ENCODE data around the gene CERT1.

CERT1 gene

DNA sequence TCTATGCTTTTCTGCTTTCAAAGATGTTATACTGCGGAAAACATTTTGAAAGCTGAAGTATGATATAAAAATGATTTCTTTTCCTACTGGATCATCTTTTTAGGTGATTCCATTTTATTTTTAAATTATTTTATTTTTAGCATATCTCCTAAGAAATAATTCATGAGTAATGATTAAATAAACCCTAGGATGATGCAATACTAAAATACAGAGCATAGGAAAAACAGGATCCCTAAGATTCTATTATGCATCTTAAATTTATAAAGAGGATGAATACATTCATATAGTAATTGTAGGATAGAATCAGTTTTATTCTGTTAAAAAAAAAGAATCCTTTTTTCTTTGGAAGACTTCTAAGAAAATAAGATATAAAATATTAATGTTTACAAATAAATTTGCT is 11.1 kb upstream of the CERT1 start:
- H3K27me3 ChIP-seq (ENCODE audit: control insufficient read depth in 3 of 3, insufficient read depth in 3 of 3, low read depth in 1 of 3, low read length in 3 of 3) = no peaks in the 10 kb centered on the region
- no peak overlapping the region for H2BK120ac ChIP-seq (ENCODE audit: low read depth, low read length)
- no peak overlapping the region for H3K18ac ChIP-seq (ENCODE audit: low read length)
- no peak overlapping the region for H2AFZ ChIP-seq (ENCODE audit: low read length)
- no peak overlapping the region for H2BK12ac ChIP-seq (ENCODE audit: low read length)
- H3K4me1 ChIP-seq (ENCODE audit: control insufficient read depth in 2 of 2, insufficient read depth in 1 of 2, low read depth in 1 of 2, low read length in 2 of 2) = no peaks in the 10 kb centered on the region
- H3K4me2 ChIP-seq (ENCODE audit: insufficient read depth, low read length, poor library complexity, severe bottlenecking) = no peak overlapping the region
- WGBS, 2 donors (ENCODE audit: extremely low coverage in 2 of 2, insufficient read length in 2 of 2, insufficient replicate concordance in 1 of 2) = no CpG with 5 or more reads among the region's 1 CpG
- H2AK5ac ChIP-seq (ENCODE audit: low read depth, low read length) = no peak overlapping the region
- no peak overlapping the region for H3K23ac ChIP-seq (ENCODE audit: low read depth, low read length, poor library complexity)
- H3K9me3 ChIP-seq (replicated peaks in 1 of 2; ENCODE audit: control insufficient read depth in 2 of 2, insufficient read depth in 1 of 2, low read depth in 1 of 2, low read length in 2 of 2) = peaks cover 8 to 36% of the 10 kb centered on the region in 2 donors
- no peak overlapping the region for H3K27ac ChIP-seq (replicated peaks; ENCODE audit: low read length)
- no peak overlapping the region for H3K9ac ChIP-seq (ENCODE audit: low read depth, low read length, poor library complexity)
- DNase-seq (ENCODE audit: low spot score) = no peak
- no peak overlapping the region for H2BK5ac ChIP-seq (ENCODE audit: low read length)
- H3K36me3 ChIP-seq (replicated peaks in 1 of 2; ENCODE audit: control insufficient read depth in 2 of 2, insufficient read depth in 2 of 2, low read length in 2 of 2) = no peaks in the 10 kb centered on the region
- H4K8ac ChIP-seq (ENCODE audit: low read depth, low read length) = no peak overlapping the region
- H2BK15ac ChIP-seq (ENCODE audit: low read length) = no peak overlapping the region
- no peak overlapping the region for H4K91ac ChIP-seq (ENCODE audit: low read depth, low read length, poor library complexity)
- no peak overlapping the region for H3K14ac ChIP-seq (ENCODE audit: low read length)
- no peak overlapping the region for H3K4ac ChIP-seq (ENCODE audit: low read length)
- no peak overlapping the region for H3K4me3 ChIP-seq (ENCODE audit: low read length in 2 of 2)
- peaks cover 3% of the 10 kb centered on the region for H3K79me1 ChIP-seq (ENCODE audit: low read depth, low read length)

DNA sequence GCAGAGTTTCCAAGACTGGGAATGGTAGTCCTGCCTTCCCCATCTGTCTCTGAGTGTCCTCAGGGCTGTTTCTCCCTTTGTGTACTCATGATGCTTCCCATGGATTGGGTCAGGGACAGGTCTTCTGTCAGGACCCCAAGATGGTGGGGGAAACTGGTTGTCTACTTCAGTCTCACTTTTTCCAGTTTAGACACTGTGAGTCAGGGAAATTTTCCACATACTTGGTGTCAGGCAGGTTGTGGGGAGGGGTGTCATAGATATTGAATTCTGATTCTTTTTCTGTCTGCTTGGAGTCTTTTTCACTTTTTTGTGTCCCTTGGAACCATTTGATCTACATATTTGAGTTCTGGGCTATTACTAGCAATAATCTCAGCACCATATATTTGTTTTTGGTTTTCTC is 10.6 kb upstream of the CERT1 start:
- H2AK5ac ChIP-seq (ENCODE audit: low read depth, low read length) = no peak overlapping the region
- no peak overlapping the region for H2AFZ ChIP-seq (ENCODE audit: low read length)
- no peak overlapping the region for H2BK15ac ChIP-seq (ENCODE audit: low read length)
- H3K14ac ChIP-seq (ENCODE audit: low read length) = no peak overlapping the region
- H3K4me2 ChIP-seq (ENCODE audit: insufficient read depth, low read length, poor library complexity, severe bottlenecking) = no peak overlapping the region
- H3K4ac ChIP-seq (ENCODE audit: low read length) = no peak overlapping the region
- no peaks in the 10 kb centered on the region for H3K4me1 ChIP-seq (ENCODE audit: control insufficient read depth in 2 of 2, insufficient read depth in 1 of 2, low read depth in 1 of 2, low read length in 2 of 2)
- H2BK12ac ChIP-seq (ENCODE audit: low read length) = no peak overlapping the region
- H3K79me1 ChIP-seq (ENCODE audit: low read depth, low read length) = peaks cover 3% of the 10 kb centered on the region
- no peak overlapping the region for H3K27ac ChIP-seq (replicated peaks; ENCODE audit: low read length)
- no peak overlapping the region for H2BK120ac ChIP-seq (ENCODE audit: low read depth, low read length)
- no peak overlapping the region for H4K8ac ChIP-seq (ENCODE audit: low read depth, low read length)
- H3K36me3 ChIP-seq (replicated peaks in 1 of 2; ENCODE audit: control insufficient read depth in 2 of 2, insufficient read depth in 2 of 2, low read length in 2 of 2) = no peaks in the 10 kb centered on the region
- no peak overlapping the region for H4K91ac ChIP-seq (ENCODE audit: low read depth, low read length, poor library complexity)
- H3K9me3 ChIP-seq (replicated peaks in 1 of 2; ENCODE audit: control insufficient read depth in 2 of 2, insufficient read depth in 1 of 2, low read depth in 1 of 2, low read length in 2 of 2) = peaks cover 8 to 37% of the 10 kb centered on the region in 2 donors
- no peak overlapping the region for H3K9ac ChIP-seq (ENCODE audit: low read depth, low read length, poor library complexity)
- H3K23ac ChIP-seq (ENCODE audit: low read depth, low read length, poor library complexity) = no peak overlapping the region
- no peak overlapping the region for H3K4me3 ChIP-seq (ENCODE audit: low read length in 2 of 2)
- no peak for DNase-seq (ENCODE audit: low spot score)
- H2BK5ac ChIP-seq (ENCODE audit: low read length) = no peak overlapping the region
- no peak overlapping the region for H3K18ac ChIP-seq (ENCODE audit: low read length)
- no peaks in the 10 kb centered on the region for H3K27me3 ChIP-seq (ENCODE audit: control insufficient read depth in 3 of 3, insufficient read depth in 3 of 3, low read depth in 1 of 3, low read length in 3 of 3)

DNA sequence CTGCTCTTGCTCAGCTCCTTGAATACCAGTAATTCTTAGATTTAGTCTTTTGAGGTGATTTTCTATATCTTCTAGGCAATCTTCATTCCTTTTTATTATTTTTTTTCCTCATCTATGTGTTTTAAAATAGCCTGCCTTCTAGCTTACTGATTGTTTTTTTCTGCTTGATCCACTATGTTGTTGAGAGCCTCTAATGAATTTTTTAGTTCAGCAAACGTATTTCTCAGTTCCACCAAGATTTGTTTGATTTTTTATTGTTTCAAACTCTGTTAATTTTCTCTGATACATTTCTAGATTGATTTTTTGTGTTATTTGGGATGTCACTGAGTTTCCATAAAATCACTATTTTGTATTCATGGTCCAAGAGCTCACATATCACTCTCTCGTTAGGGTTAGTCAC is 9.8 kb upstream of the CERT1 start:
- Histone ChIP-seq H3K9me3 (replicated peaks in 1 of 2; ENCODE audit: control insufficient read depth in 2 of 2, insufficient read depth in 1 of 2, low read depth in 1 of 2, low read length in 2 of 2) (peaks cover 8 to 37% of the 10 kb centered on the region in 2 donors), H3K27ac (replicated peaks; ENCODE audit: low read length) (no peak overlapping the region), H3K4ac (ENCODE audit: low read length) (no peak overlapping the region), H4K8ac (ENCODE audit: low read depth, low read length) (no peak overlapping the region), H3K18ac (ENCODE audit: low read length) (no peak overlapping the region), H2AFZ (ENCODE audit: low read length) (no peak overlapping the region), H3K79me1 (ENCODE audit: low read depth, low read length) (peaks cover 3% of the 10 kb centered on the region), H3K36me3 (replicated peaks in 1 of 2; ENCODE audit: control insufficient read depth in 2 of 2, insufficient read depth in 2 of 2, low read length in 2 of 2) (no peaks in the 10 kb centered on the region), H2BK15ac (ENCODE audit: low read length) (no peak overlapping the region), H3K9ac (ENCODE audit: low read depth, low read length, poor library complexity) (no peak overlapping the region), H3K4me1 (ENCODE audit: control insufficient read depth in 2 of 2, insufficient read depth in 1 of 2, low read depth in 1 of 2, low read length in 2 of 2) (no peaks in the 10 kb centered on the region), H3K4me3 (ENCODE audit: low read length in 2 of 2) (no peak overlapping the region), H2AK5ac (ENCODE audit: low read depth, low read length) (no peak overlapping the region), H2BK5ac (ENCODE audit: low read length) (no peak overlapping the region), H3K14ac (ENCODE audit: low read length) (no peak overlapping the region), H3K27me3 (ENCODE audit: control insufficient read depth in 3 of 3, insufficient read depth in 3 of 3, low read depth in 1 of 3, low read length in 3 of 3) (no peaks in the 10 kb centered on the region), H4K91ac (ENCODE audit: low read depth, low read length, poor library complexity) (no peak overlapping the region), H3K23ac (ENCODE audit: low read depth, low read length, poor library complexity) (no peak overlapping the region), H2BK120ac (ENCODE audit: low read depth, low read length) (no peak overlapping the region), H2BK12ac (ENCODE audit: low read length) (no peak overlapping the region), H3K4me2 (ENCODE audit: insufficient read depth, low read length, poor library complexity, severe bottlenecking) (no peak overlapping the region)
- DNase-seq (ENCODE audit: low spot score) = no peak
- WGBS, 2 donors (ENCODE audit: extremely low coverage in 2 of 2, insufficient read length in 2 of 2, insufficient replicate concordance in 1 of 2) = no CpG with 5 or more reads among the region's 2 CpGs

DNA sequence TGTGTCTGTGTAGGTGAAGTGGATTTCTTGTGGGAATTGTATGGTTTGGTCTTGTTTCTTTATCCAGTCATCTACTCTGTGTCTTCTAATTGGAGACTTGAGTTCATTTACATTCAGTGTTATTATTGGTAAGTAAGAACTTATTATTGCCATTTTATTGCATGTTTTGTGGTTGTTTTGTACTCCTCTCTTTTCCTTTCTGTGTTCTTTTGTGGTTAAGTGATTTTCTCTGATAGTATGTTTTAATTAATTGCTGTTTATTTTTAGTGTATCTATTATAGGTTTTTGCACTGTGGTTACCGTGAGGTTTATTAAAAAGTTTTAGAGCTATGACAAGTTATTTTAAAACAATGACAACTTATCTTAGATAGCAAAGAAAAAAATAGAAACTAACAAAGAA is 8.3 kb upstream of the CERT1 start:
- no peak overlapping the region for H2BK12ac ChIP-seq (ENCODE audit: low read length)
- H3K4me1 ChIP-seq (ENCODE audit: control insufficient read depth in 2 of 2, insufficient read depth in 1 of 2, low read depth in 1 of 2, low read length in 2 of 2) = no peaks in the 10 kb centered on the region
- no peaks in the 10 kb centered on the region for H3K36me3 ChIP-seq (replicated peaks in 1 of 2; ENCODE audit: control insufficient read depth in 2 of 2, insufficient read depth in 2 of 2, low read length in 2 of 2)
- H2BK120ac ChIP-seq (ENCODE audit: low read depth, low read length) = no peak overlapping the region
- H4K91ac ChIP-seq (ENCODE audit: low read depth, low read length, poor library complexity) = no peak overlapping the region
- no peak overlapping the region for H3K4ac ChIP-seq (ENCODE audit: low read length)
- no peak overlapping the region for H2AK5ac ChIP-seq (ENCODE audit: low read depth, low read length)
- peaks cover 8 to 45% of the 10 kb centered on the region in 2 donors for H3K9me3 ChIP-seq (replicated peaks in 1 of 2; ENCODE audit: control insufficient read depth in 2 of 2, insufficient read depth in 1 of 2, low read depth in 1 of 2, low read length in 2 of 2)
- peaks cover 3% of the 10 kb centered on the region for H3K79me1 ChIP-seq (ENCODE audit: low read depth, low read length)
- H3K27me3 ChIP-seq (ENCODE audit: control insufficient read depth in 3 of 3, insufficient read depth in 3 of 3, low read depth in 1 of 3, low read length in 3 of 3) = no peaks in the 10 kb centered on the region
- no peak overlapping the region for H2BK5ac ChIP-seq (ENCODE audit: low read length)
- WGBS, 2 donors (ENCODE audit: extremely low coverage in 2 of 2, insufficient read length in 2 of 2, insufficient replicate concordance in 1 of 2) = no CpG with 5 or more reads among the region's 1 CpG
- no peak overlapping the region for H3K4me3 ChIP-seq (ENCODE audit: low read length in 2 of 2)
- DNase-seq (ENCODE audit: low spot score) = no peak
- no peak overlapping the region for H3K27ac ChIP-seq (replicated peaks; ENCODE audit: low read length)
- no peak overlapping the region for H3K9ac ChIP-seq (ENCODE audit: low read depth, low read length, poor library complexity)
- H4K8ac ChIP-seq (ENCODE audit: low read depth, low read length) = no peak overlapping the region
- no peak overlapping the region for H2BK15ac ChIP-seq (ENCODE audit: low read length)
- H3K23ac ChIP-seq (ENCODE audit: low read depth, low read length, poor library complexity) = no peak overlapping the region
- no peak overlapping the region for H3K18ac ChIP-seq (ENCODE audit: low read length)
- H3K4me2 ChIP-seq (ENCODE audit: insufficient read depth, low read length, poor library complexity, severe bottlenecking) = no peak overlapping the region
- H2AFZ ChIP-seq (ENCODE audit: low read length) = no peak overlapping the region
- no peak overlapping the region for H3K14ac ChIP-seq (ENCODE audit: low read length)

All from neuronal stem cell (in vitro differentiated cells).